ENCODE measurements around the gene INO80C. TPM values are rescaled to one million over a fixed set of nuclear protein-coding genes. Genes with fewer than 3 reads are reported as not detected.

The INO80C gene
- total and polyA plus RNA-seq, 2 of the 4 experiments (the other 2 are of a cell fraction), result 5.6 to 17.1 TPM

DNA sequence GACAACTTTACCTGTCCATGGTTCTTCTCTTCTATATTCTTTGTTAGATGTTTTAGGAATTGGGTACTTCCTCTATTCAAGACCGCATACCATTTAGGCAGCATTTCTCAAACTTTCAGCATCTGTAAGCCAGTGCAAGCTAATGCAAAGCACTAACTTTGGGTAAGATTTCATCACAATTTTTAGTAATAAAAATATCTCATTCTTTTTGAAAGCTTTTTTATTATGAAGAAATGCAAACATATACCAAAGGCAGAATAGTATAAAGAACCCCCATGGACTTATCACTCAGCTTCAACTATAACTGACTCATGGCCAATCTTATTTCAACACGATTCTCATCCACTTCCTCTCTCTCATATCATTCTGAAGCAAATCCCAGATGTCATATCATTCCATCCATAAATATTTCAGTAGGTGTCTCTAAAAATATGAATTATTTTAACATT lies 32.9 kb downstream of the INO80C start:
- Histone ChIP-seq H3K79me1 (ENCODE audit: low read depth in 1 of 2, low read length in 2 of 2) (no peaks in the 10 kb centered on the region), H2AK9ac (replicated peaks; ENCODE audit: low read depth, low read length, poor library complexity) (no peak overlapping the region), H3K4me3 (ENCODE audit: insufficient read depth, low read depth, low read length) (no peak overlapping the region), H2AFZ (replicated peaks; ENCODE audit: low read length, poor library complexity) (no peak overlapping the region), H3K27me3 (ENCODE audit: control insufficient read depth, insufficient read depth, low read length) (no peaks in the 10 kb centered on the region), H3K4me2 (ENCODE audit: low read depth, low read length) (no peak overlapping the region), H2BK20ac (ENCODE audit: low read depth, low read length) (no peak overlapping the region), H3K4me1 (ENCODE audit: control insufficient read depth, insufficient read depth, low read length) (peaks cover 19% of the 10 kb centered on the region), H3K14ac (replicated peaks; ENCODE audit: low read depth, low read length) (no peak overlapping the region), H3K23ac (ENCODE audit: low read depth, low read length) (no peak overlapping the region), H2BK120ac (ENCODE audit: low read depth, low read length) (no peak overlapping the region), H3K4ac (ENCODE audit: low read depth, low read length) (no peak overlapping the region), H4K5ac (ENCODE audit: low read depth, low read length) (no peak overlapping the region), H3K56ac (ENCODE audit: extremely low read depth, insufficient read depth, low read length) (no peak overlapping the region), H3K9ac (ENCODE audit: low read depth, low read length) (no peak overlapping the region), H2BK5ac (ENCODE audit: low read depth, low read length, poor library complexity, severe bottlenecking) (no peak overlapping the region), H3K18ac (ENCODE audit: low read depth, low read length) (no peak overlapping the region), H4K20me1 (ENCODE audit: insufficient read depth, low read length) (no peaks in the 10 kb centered on the region), H3K9me1 (ENCODE audit: insufficient read depth, low read length) (peaks cover 20% of the 10 kb centered on the region), H2BK15ac (ENCODE audit: low read depth, low read length) (no peak overlapping the region), H2AK5ac (ENCODE audit: low read depth, low read length) (no peak overlapping the region), H3K36me3 (ENCODE audit: control insufficient read depth, insufficient read depth, low read length) (no peaks in the 10 kb centered on the region), H4K91ac (ENCODE audit: insufficient read depth, low read depth, low read length) (no peak overlapping the region), H3K9me3 (ENCODE audit: control insufficient read depth, insufficient read depth, low read length) (no peaks in the 10 kb centered on the region), H3K27ac (ENCODE audit: insufficient read depth, low read length) (no peak overlapping the region), H4K8ac (ENCODE audit: low read depth in 2 of 2, low read length in 2 of 2) (no peak overlapping the region)
- POLR2A ChIA-PET (ENCODE audit: unreplicated experiment), result no interaction called here
- dilution Hi-C loops (cut with HindIII; ENCODE audit: low sequenced_read_pairs, unreplicated experiment) (no loop called here), intact Hi-C loops (cut with micrococcal nuclease) (no loop called here), in situ Hi-C loops (cut with MboI; ENCODE audit: low sequenced_read_pairs) (no loop called here)
- DNase-seq (no peak), ATAC-seq (ENCODE audit: low read depth) (no peak)
- TF ChIP-seq RAD21 (IDR thresholded peaks at IDR 0.05; ENCODE audit: low read length) (no peak), MAZ (IDR thresholded peaks at IDR 0.05; ENCODE audit: borderline replicate concordance, low read depth, low read length) (no peak), CEBPB (IDR thresholded peaks at IDR 0.05; ENCODE audit: low read depth, low read length) (no peak), MAFK (IDR thresholded peaks at IDR 0.05; ENCODE audit: low read depth, low read length) (no peak)
- CTCF ChIA-PET, result no interaction called here
- BruUV-seq (replicated peaks), result no TSS peak
- no CpG with 5 or more reads among the region's 2 CpGs for WGBS, 2 experiments (ENCODE audit: extremely low coverage in 2 of 2, insufficient read length in 1 of 2)

Measured in IMR-90 (cell line).